ENCODE measurements around the gene PMEPA1. TPM values are rescaled to one million over a fixed set of nuclear protein-coding genes. Genes with fewer than 3 reads are reported as not detected.
A peak's percentile ranks its signal among the peaks of the same experiment; 100 is the strongest.

Gene PMEPA1
- total RNA-seq, 4 donors from 2014 or later, result 9.6 to 47.5 (median 18.9) TPM

DNA sequence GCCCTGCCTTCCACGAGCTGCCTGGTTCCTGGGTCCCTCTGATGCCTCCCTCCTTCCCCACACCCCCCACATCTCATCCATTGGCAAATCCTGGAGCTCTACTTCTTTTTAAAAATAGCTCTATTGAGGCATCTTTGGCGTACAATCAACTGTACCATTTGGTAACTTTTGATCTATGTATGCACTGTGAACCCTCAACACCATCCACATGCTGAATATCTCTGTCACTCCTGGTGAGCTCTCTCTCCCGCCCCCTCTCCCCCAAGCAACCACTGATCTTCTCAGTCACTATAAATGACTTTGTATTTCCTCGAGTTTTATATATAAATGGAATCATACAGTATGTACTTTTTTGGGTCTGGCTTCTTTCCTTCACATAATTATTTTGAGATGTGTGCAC lies 22.4 kb upstream of the PMEPA1 start:
- Histone ChIP-seq H3K36me3 (no peaks in the 10 kb centered on the region), H3K27me3 (no peaks in the 10 kb centered on the region), H3K4me3 (no peak overlapping the region), H3K4me1 (peaks cover 0 to 9% (median 4%) of the 10 kb centered on the region in 3 donors), H3K27ac (no peak overlapping the region), H3K9me3 (no peaks in the 10 kb centered on the region)
- ATAC-seq, result no peak
- TF ChIP-seq POLR2AphosphoS5 (IDR thresholded peaks at IDR 0.05) (no peak), POLR2A (IDR thresholded peaks at IDR 0.05) (no peak), EP300 (IDR thresholded peaks at IDR 0.05) (no peak)
- TF ChIP-seq, protein P1, sequence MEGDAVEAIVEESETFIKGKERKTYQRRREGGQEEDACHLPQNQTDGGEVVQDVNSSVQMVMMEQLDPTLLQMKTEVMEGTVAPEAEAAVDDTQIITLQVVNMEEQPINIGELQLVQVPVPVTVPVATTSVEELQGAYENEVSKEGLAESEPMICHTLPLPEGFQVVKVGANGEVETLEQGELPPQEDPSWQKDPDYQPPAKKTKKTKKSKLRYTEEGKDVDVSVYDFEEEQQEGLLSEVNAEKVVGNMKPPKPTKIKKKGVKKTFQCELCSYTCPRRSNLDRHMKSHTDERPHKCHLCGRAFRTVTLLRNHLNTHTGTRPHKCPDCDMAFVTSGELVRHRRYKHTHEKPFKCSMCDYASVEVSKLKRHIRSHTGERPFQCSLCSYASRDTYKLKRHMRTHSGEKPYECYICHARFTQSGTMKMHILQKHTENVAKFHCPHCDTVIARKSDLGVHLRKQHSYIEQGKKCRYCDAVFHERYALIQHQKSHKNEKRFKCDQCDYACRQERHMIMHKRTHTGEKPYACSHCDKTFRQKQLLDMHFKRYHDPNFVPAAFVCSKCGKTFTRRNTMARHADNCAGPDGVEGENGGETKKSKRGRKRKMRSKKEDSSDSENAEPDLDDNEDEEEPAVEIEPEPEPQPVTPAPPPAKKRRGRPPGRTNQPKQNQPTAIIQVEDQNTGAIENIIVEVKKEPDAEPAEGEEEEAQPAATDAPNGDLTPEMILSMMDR (IDR thresholded peaks at IDR 0.05), result no peak
- 42 to 68% methylated on average over 4 of the region's 4 CpGs for WGBS, 2 donors (ENCODE audit: low coverage in 1 of 2)

DNA sequence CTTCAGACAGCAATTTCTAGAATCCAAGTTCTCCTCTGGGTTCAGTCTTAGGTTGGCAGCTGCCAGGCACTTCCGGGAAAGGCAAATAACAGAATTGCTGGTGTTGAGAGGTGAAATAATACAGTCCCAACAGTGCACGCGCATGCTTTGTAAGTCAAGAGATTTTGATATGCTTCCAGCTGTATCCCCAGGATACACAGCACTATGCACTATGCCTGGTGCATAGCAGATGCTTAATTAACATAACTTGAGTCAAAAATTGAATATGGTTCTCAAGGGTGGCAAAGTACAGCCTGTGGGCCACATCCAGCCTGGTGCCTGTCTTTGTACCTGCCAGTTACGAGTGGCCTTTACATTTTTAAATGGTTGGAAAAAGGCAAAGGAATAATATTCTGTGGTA lies 18.9 kb upstream of the PMEPA1 start:
- ATAC-seq, result no peak
- 87 to 100% methylated on average over 2 to 3 of the region's 4 CpGs for WGBS, 2 donors (ENCODE audit: low coverage in 1 of 2)

DNA sequence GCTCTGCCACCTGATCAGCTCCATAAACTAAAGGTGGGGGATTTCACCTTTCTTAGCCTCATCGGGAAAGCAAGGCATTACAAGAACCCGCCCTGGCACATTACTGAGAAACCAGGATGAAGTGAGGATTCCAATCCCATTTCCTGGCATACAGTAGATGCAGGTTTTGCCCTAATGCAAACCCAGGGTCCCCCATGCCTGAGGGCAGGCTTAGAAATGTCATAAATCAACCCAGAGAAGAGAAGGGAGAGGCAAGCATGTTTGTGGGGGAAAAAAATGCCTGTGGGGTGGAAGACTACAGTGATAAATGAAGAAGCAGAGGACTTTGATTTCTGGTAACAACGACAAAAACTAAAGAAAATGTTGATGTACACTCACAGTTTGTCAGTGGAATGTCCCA lies 18.0 kb upstream of the PMEPA1 start:
- TF ChIP-seq EP300 (IDR thresholded peaks at IDR 0.05) (no peak), POLR2AphosphoS5 (IDR thresholded peaks at IDR 0.05) (no peak), POLR2A (IDR thresholded peaks at IDR 0.05) (no peak)
- TF ChIP-seq, protein P1 (IDR thresholded peaks at IDR 0.05), result no peak
- Histone ChIP-seq H3K9me3 (no peaks in the 10 kb centered on the region), H3K27me3 (no peaks in the 10 kb centered on the region), H3K36me3 (no peaks in the 10 kb centered on the region), H3K4me3 (no peak overlapping the region), H3K4me1 (peaks cover 0 to 9% (median 4%) of the 10 kb centered on the region in 3 donors), H3K27ac (no peak overlapping the region)
- WGBS, 2 donors (ENCODE audit: low coverage in 1 of 2), result 77% methylated on average over 1 of the region's 3 CpGs; no CpG with 5 or more reads in 1 of the 2 donors
- ATAC-seq, result no peak

More for the DNA sequence above, 18.9 kb upstream of the PMEPA1 start:
- H3K4me3 ChIP-seq, result no peak overlapping the region
- H3K36me3 ChIP-seq, result no peaks in the 10 kb centered on the region
- H3K4me1 ChIP-seq, result peaks cover 0 to 9% (median 4%) of the 10 kb centered on the region in 3 donors
- TF ChIP-seq EP300 (IDR thresholded peaks at IDR 0.05) (no peak), POLR2A (IDR thresholded peaks at IDR 0.05) (no peak), POLR2AphosphoS5 (IDR thresholded peaks at IDR 0.05) (no peak)
- TF ChIP-seq, protein P1 (IDR thresholded peaks at IDR 0.05), result no peak
- no peaks in the 10 kb centered on the region for H3K27me3 ChIP-seq
- no peak overlapping the region for H3K27ac ChIP-seq
- H3K9me3 ChIP-seq, result no peaks in the 10 kb centered on the region

DNA sequence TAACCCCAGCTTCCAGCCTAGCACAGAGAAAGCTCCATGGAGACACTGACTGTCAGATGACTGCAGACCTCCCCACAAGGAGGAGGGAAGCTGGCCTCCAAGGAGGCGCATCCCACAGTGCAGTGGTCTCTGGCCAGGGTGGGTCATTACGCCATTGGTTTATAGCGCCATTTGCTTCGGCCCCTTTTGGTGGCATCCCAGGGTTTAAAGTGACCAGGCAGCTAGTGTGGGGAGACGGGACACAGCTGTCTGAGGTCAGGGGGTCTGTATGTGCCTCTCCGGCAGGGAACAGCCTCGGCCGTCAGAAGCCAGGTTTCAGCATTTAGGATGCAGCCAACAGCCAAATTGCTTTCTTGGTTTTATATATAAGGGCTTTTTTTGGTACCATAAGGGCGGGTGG lies 15.8 kb upstream of the PMEPA1 start:
- ATAC-seq, result no peak
- peaks cover 0 to 5% (median 4%) of the 10 kb centered on the region in 3 donors for H3K4me1 ChIP-seq
- H3K9me3 ChIP-seq, result no peaks in the 10 kb centered on the region
- H3K27ac ChIP-seq, result no peak overlapping the region
- H3K27me3 ChIP-seq, result no peaks in the 10 kb centered on the region
- TF ChIP-seq EP300 (IDR thresholded peaks at IDR 0.05), result no peak
- TF ChIP-seq POLR2A (IDR thresholded peaks at IDR 0.05), result no peak
- no peaks in the 10 kb centered on the region for H3K36me3 ChIP-seq
- no peak overlapping the region for H3K4me3 ChIP-seq
- 100% methylated on average over 5 of the region's 9 CpGs; no CpG with 5 or more reads in 1 of the 2 donors for WGBS, 2 donors (ENCODE audit: low coverage in 1 of 2)

DNA sequence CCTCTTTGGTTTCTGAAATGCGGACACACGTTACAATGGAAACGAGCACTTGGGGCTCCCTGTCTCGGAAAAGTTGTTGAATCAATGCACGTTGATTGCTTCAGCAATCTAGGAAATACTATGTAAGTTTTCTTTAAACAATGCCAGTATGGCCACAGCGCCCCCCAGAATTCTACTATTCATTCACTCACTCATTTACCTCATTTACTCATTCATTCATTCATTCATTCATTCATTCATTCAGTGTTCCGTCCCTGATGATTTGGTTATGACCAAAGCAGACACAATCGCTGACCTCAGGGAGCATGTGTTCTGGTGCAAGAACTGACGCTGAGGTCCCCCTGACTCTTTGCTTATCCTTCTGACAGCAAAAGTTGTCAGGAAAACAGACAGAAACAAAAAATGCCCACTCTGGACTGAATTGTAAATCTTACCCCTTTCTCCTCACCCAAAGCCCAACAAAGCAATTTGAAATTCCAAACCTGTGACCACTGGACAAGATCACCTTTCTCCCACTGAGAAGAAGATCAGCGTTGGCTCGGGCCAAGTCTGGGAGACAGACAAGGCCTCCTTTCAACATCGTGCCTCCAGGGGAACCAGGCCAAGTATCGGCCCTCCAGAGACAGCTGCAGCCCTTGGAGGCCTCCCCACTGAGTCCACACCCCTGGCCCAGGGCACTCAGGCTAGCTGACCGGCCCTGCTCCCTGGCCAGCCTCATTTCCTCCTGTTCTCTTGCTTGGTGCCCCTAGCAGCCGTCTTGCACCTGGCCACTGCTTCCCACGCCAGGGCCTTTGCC lies 15.0 kb upstream of the PMEPA1 start:
- Histone ChIP-seq H3K36me3 (no peaks in the 10 kb centered on the region), H3K27ac (no peak overlapping the region), H3K9me3 (no peaks in the 10 kb centered on the region), H3K27me3 (no peaks in the 10 kb centered on the region), H3K4me1 (no peaks in the 10 kb centered on the region), H3K4me3 (no peak overlapping the region)
- 79 to 92% methylated on average over 8 to 10 of the region's 16 CpGs for WGBS, 2 donors (ENCODE audit: low coverage in 1 of 2)
- ATAC-seq, result peak; percentile 25
- TF ChIP-seq POLR2A (IDR thresholded peaks at IDR 0.05) (no peak), EP300 (IDR thresholded peaks at IDR 0.05) (no peak), POLR2AphosphoS5 (IDR thresholded peaks at IDR 0.05) (no peak)
- TF ChIP-seq, protein P1 (IDR thresholded peaks at IDR 0.05), result no peak
